Lower leg skin (tissue), 3 donors: ENCODE data around the gene UQCC2.

Source experiments
- CTCF ChIP-seq, 3 donors: fragments of 450-650 bp; IDR thresholded peaks; one replicate each; pipeline ENCODE4 v1.5.1; 2016; ENCODE audit warnings: antibody characterized with exemption in 3 of 3, mild to moderate bottlenecking in 3 of 3, moderate library complexity in 2 of 3
- POLR2A ChIP-seq, 2 donors: fragments of 450-650 bp; IDR thresholded peaks; one replicate each; pipeline ENCODE4 v1.6.1; 2016 to 2017; ENCODE audit warnings: antibody characterized with exemption in 2 of 2, mild to moderate bottlenecking in 1 of 2, moderate library complexity in 1 of 2

GRCh38 chr6:33723371-33724085 lies 12.0 kb upstream of the UQCC2 start:
- no peak for TF ChIP-seq CTCF (IDR thresholded peaks at IDR 0.05)
- TF ChIP-seq POLR2A (IDR thresholded peaks at IDR 0.05), result no peak
